ENCODE results near the gene FOXP1. TPM values are rescaled to one million over a fixed set of nuclear protein-coding genes. Genes with fewer than 3 reads are reported as not detected.

The FOXP1 gene
- polyA plus RNA-seq, 1 donor from 2014 or later, result 5.6 TPM

- Histone ChIP-seq H3K36me3 (ENCODE audit: insufficient read depth, low read length) (no peaks in the 10 kb centered on the region), H3K4me2 (ENCODE audit: low read length) (no peak overlapping the region), H3F3A (ENCODE audit: insufficient read depth, low read length, poor library complexity, severe bottlenecking) (peaks cover 10% of the 10 kb centered on the region), H3K27ac (ENCODE audit: low read length) (no peak overlapping the region), H3K9me2 (ENCODE audit: insufficient read depth, low read length) (no peaks in the 10 kb centered on the region), H4K20me1 (ENCODE audit: insufficient read depth) (no peaks in the 10 kb centered on the region), H3K9me3 (ENCODE audit: low read length) (no peaks in the 10 kb centered on the region), H3K9ac (ENCODE audit: low read length) (no peak overlapping the region), H3K27me3 (ENCODE audit: insufficient read depth, low read depth, low read length) (no peaks in the 10 kb centered on the region), H2AFZ (ENCODE audit: low read depth, low read length) (no peak overlapping the region), H3K79me2 (replicated peaks; ENCODE audit: insufficient read depth, low read length) (no peaks in the 10 kb centered on the region), H3K4me3 (ENCODE audit: low read length) (no peak overlapping the region)
- TF ChIP-seq RAD21 (conservative IDR thresholded peaks at IDR 0.05) (no peak), TAF1 (IDR thresholded peaks at IDR 0.05; ENCODE audit: low read depth) (no peak), EP300 (conservative IDR thresholded peaks at IDR 0.05; ENCODE audit: poor library complexity, severe bottlenecking) (no peak), SMC3 (conservative IDR thresholded peaks at IDR 0.05; ENCODE audit: poor library complexity) (no peak), MXI1 (conservative IDR thresholded peaks at IDR 0.05; ENCODE audit: poor library complexity, severe bottlenecking) (no peak), EZH2 (IDR thresholded peaks at IDR 0.05; ENCODE audit: borderline replicate concordance, insufficient read depth, low read length, poor library complexity, severe bottlenecking) (no peak), POLR2AphosphoS5 (IDR thresholded peaks at IDR 0.05) (no peak), REST (IDR thresholded peaks at IDR 0.05; ENCODE audit: borderline replicate concordance) (no peak)
Observed at GRCh38 chr3:71127844-71128243, 455.7 kb downstream of the FOXP1 start.

- peaks cover 10% of the 10 kb centered on the region for H3F3A ChIP-seq (ENCODE audit: insufficient read depth, low read length, poor library complexity, severe bottlenecking)
- no peak overlapping the region for H2AFZ ChIP-seq (ENCODE audit: low read depth, low read length)
- no peaks in the 10 kb centered on the region for H4K20me1 ChIP-seq (ENCODE audit: insufficient read depth)
- H3K9me3 ChIP-seq (ENCODE audit: low read length), result no peaks in the 10 kb centered on the region
- no peaks in the 10 kb centered on the region for H3K27me3 ChIP-seq (ENCODE audit: insufficient read depth, low read depth, low read length)
- no peaks in the 10 kb centered on the region for H3K9me2 ChIP-seq (ENCODE audit: insufficient read depth, low read length)
- H3K36me3 ChIP-seq (ENCODE audit: insufficient read depth, low read length), result no peaks in the 10 kb centered on the region
- no peak overlapping the region for H3K4me2 ChIP-seq (ENCODE audit: low read length)
- no peak overlapping the region for H3K4me3 ChIP-seq (ENCODE audit: low read length)
- no peaks in the 10 kb centered on the region for H3K79me2 ChIP-seq (replicated peaks; ENCODE audit: insufficient read depth, low read length)
- no peak overlapping the region for H3K9ac ChIP-seq (ENCODE audit: low read length)
- no peak overlapping the region for H3K27ac ChIP-seq (ENCODE audit: low read length)
- TF ChIP-seq, protein P1, sequence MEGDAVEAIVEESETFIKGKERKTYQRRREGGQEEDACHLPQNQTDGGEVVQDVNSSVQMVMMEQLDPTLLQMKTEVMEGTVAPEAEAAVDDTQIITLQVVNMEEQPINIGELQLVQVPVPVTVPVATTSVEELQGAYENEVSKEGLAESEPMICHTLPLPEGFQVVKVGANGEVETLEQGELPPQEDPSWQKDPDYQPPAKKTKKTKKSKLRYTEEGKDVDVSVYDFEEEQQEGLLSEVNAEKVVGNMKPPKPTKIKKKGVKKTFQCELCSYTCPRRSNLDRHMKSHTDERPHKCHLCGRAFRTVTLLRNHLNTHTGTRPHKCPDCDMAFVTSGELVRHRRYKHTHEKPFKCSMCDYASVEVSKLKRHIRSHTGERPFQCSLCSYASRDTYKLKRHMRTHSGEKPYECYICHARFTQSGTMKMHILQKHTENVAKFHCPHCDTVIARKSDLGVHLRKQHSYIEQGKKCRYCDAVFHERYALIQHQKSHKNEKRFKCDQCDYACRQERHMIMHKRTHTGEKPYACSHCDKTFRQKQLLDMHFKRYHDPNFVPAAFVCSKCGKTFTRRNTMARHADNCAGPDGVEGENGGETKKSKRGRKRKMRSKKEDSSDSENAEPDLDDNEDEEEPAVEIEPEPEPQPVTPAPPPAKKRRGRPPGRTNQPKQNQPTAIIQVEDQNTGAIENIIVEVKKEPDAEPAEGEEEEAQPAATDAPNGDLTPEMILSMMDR (IDR thresholded peaks at IDR 0.05; ENCODE audit: poor library complexity, severe bottlenecking), result no peak
- TF ChIP-seq REST (IDR thresholded peaks at IDR 0.05; ENCODE audit: borderline replicate concordance) (no peak), EP300 (conservative IDR thresholded peaks at IDR 0.05; ENCODE audit: poor library complexity, severe bottlenecking) (no peak), POLR2AphosphoS5 (IDR thresholded peaks at IDR 0.05) (no peak), SMC3 (conservative IDR thresholded peaks at IDR 0.05; ENCODE audit: poor library complexity) (no peak), TAF1 (IDR thresholded peaks at IDR 0.05; ENCODE audit: low read depth) (no peak), MXI1 (conservative IDR thresholded peaks at IDR 0.05; ENCODE audit: poor library complexity, severe bottlenecking) (no peak), EZH2 (IDR thresholded peaks at IDR 0.05; ENCODE audit: borderline replicate concordance, insufficient read depth, low read length, poor library complexity, severe bottlenecking) (no peak), RAD21 (conservative IDR thresholded peaks at IDR 0.05) (no peak)
Observed at GRCh38 chr3:71127052-71127831, 456.3 kb downstream of the FOXP1 start.
